Activated naive CD8-positive, alpha-beta T cell (primary cell): ENCODE data around the gene YWHAG.
"Not testable (repeated sequence)": the region's sequence is repeated elsewhere in the genome, so short reads cannot be mapped to it uniquely, and the experiment has no call there.

Experiments
- H3K27ac Mint-ChIP-seq: one replicate; pipeline ENCODE4 v1.8.0; 2021; ENCODE audit warnings: mixed read lengths
- H3K27me3 Mint-ChIP-seq: one replicate; pipeline ENCODE4 v1.8.0; 2021; ENCODE audit warnings: mixed read lengths
- H3K36me3 Mint-ChIP-seq: one replicate; pipeline ENCODE4 v1.8.0; 2021; ENCODE audit warnings: mixed read lengths
- H3K4me1 Mint-ChIP-seq: one replicate; pipeline ENCODE4 v1.8.0; 2021; ENCODE audit warnings: low read depth, mixed read lengths
- H3K4me3 Mint-ChIP-seq: one replicate; pipeline ENCODE4 v1.8.0; 2021; ENCODE audit warnings: mild to moderate bottlenecking, mixed read lengths
- H3K9me3 Mint-ChIP-seq: one replicate; pipeline ENCODE4 v1.8.0; 2021; ENCODE audit warnings: low read depth, mixed read lengths

Gene YWHAG

DNA sequence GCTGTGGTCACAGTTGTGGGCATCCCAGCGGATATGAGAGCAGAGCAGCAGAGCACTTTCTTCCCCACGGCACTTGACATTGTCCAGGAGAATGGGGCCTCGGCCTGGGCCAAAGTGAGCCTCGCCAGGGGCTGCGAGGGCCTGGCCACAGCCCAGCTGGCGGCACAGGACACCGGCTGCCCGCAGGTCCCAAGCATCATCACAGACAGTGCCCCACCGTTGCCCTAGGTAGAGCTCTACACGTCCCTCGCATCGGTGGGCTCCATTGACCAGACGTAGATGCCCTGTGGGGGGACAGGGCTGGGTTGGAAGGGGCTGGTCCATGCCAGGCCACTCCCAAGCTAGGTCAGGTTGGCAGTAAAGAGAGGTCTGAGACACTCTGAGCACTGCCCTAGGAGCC lies 31.3 kb upstream of the YWHAG start:
- H3K4me3 Mint-ChIP-seq, result no peak overlapping the region
- no peak overlapping the region for H3K27ac Mint-ChIP-seq
- H3K4me1 Mint-ChIP-seq, result peaks cover 8% of the 10 kb centered on the region
- no peaks in the 10 kb centered on the region for H3K36me3 Mint-ChIP-seq
- H3K9me3 Mint-ChIP-seq, result no peaks in the 10 kb centered on the region
- no peaks in the 10 kb centered on the region for H3K27me3 Mint-ChIP-seq

GRCh38 chr7:76387789-76388188 lies 29.0 kb upstream of the YWHAG start:
- not testable (repeated sequence) for H3K27ac Mint-ChIP-seq, H3K4me1 Mint-ChIP-seq, H3K36me3 Mint-ChIP-seq, H3K4me3 Mint-ChIP-seq, H3K9me3 Mint-ChIP-seq, H3K27me3 Mint-ChIP-seq

DNA sequence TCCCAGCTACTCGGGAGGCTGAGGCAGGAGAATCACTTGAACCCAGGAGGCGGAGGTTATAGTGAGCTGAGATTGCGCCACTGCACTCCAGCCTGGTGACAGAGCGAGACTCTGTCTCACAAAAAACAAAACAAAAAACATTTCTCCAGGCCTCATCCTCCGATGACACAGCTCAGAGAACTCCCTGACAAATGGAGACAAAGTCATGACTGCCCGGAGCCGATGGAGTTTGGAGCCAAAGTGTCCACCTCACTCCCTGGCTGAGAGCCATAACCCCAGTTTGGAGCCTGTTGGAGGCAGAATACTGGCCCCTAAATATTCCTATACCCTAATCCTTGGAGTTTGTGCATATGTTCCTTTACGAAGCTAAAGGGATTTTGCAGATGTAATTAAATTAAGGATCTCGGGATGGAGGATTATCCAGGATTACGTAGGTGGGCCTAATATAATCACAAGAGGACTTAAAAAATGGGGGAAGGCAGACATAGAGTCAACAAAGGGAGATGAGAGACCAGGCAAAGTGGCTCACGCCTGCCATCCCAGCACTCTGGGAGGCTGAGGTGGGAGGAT lies 28.0 kb upstream of the YWHAG start:
- no peaks in the 10 kb centered on the region for H3K27me3 Mint-ChIP-seq
- H3K27ac Mint-ChIP-seq, result no peak overlapping the region
- H3K36me3 Mint-ChIP-seq, result no peaks in the 10 kb centered on the region
- H3K4me3 Mint-ChIP-seq, result no peak overlapping the region
- H3K4me1 Mint-ChIP-seq, result no peaks in the 10 kb centered on the region
- no peaks in the 10 kb centered on the region for H3K9me3 Mint-ChIP-seq

DNA sequence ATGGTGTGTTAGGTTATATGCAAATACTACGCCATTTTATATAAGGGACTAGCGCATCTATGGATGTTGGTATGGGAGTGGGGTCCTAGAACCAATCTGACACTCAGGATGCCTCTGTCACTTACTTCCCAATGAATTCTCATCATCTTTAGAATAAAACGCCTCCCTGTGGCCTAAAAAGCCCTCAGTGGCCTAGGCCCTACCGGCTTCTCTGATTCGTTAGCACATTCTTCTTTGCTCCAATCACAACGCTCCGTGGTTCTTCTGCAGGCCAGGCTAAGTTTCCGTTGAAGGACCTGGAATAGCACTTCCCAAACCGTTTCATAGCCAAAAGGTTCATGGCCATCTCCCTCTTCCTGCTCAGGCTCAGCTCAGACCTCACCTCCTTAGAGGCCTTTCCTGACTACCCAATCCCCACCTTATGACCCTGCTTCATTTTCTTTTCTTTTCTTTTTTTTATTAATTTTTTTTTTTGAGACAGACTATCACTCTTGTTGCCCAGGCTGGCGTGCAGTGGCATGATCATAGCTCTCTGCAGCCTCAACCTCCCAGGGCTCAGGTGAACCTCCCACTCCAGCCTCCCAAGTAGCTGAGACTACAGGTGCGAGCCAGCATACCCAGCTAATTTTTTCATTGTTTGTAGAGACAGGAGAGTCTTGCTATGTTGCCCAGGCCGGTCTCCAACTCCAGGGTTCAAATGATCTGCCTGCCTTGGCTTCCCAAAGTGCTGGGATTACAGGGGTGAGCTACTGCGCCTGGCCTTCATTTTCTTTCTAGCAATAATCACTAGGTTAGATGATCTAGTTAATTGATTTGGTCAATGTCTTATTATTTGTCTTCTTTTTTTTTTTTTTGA lies 24.5 kb upstream of the YWHAG start:
- Mint-ChIP-seq H3K36me3 (no peaks in the 10 kb centered on the region), H3K27me3 (no peaks in the 10 kb centered on the region), H3K4me1 (peaks cover 7% of the 10 kb centered on the region), H3K9me3 (no peaks in the 10 kb centered on the region), H3K4me3 (no peak overlapping the region), H3K27ac (no peak overlapping the region)

GRCh38 chr7:76381814-76382213 lies 23.0 kb upstream of the YWHAG start:
- H3K4me3 Mint-ChIP-seq, result no peak overlapping the region

GRCh38 chr7:76380623-76380966 lies 21.8 kb upstream of the YWHAG start:
- Mint-ChIP-seq H3K9me3 (no peaks in the 10 kb centered on the region), H3K27ac (peak overlapping the region; percentile 50), H3K4me1 (peaks cover 7% of the 10 kb centered on the region), H3K27me3 (no peaks in the 10 kb centered on the region), H3K4me3 (peak overlapping the region; percentile 69), H3K36me3 (no peaks in the 10 kb centered on the region)

More at GRCh38 chr7:76381814-76382213, 23.0 kb upstream of the YWHAG start:
- no peaks in the 10 kb centered on the region for H3K27me3 Mint-ChIP-seq
- H3K27ac Mint-ChIP-seq, result no peak overlapping the region
- no peaks in the 10 kb centered on the region for H3K36me3 Mint-ChIP-seq
- peaks cover 7% of the 10 kb centered on the region for H3K4me1 Mint-ChIP-seq
- H3K9me3 Mint-ChIP-seq, result no peaks in the 10 kb centered on the region

- Mint-ChIP-seq H3K4me3 (no peak overlapping the region), H3K27ac (no peak overlapping the region), H3K9me3 (no peaks in the 10 kb centered on the region), H3K27me3 (peaks cover 3% of the 10 kb centered on the region), H3K4me1 (peaks cover 7% of the 10 kb centered on the region), H3K36me3 (no peaks in the 10 kb centered on the region)
These were observed 18.6 kb upstream of the YWHAG start for GRCh38 chr7:76377186-76377918.

DNA sequence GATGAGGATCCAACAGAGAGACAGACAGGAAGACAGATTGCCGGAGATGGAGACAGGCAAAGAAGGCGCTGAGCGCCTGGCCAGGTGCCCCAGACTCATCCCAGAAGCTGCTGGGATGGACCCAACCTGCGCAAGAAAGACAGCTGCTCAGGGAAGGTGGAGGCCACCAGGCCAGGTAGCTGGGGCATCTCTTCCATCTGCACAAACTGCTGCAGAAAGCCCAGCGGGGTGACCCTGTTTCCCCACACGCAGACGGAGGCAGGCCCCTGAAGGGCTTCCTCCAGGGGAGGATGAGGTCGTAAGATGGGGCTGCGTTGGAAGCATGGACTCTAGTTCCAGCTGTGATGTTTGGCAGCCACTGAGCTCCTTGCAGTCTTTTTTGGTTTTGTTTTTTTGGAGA lies 16.5 kb upstream of the YWHAG start:
- Mint-ChIP-seq H3K4me3 (no peak overlapping the region), H3K4me1 (peaks cover 4% of the 10 kb centered on the region), H3K27ac (no peak overlapping the region), H3K27me3 (peaks cover 4% of the 10 kb centered on the region), H3K9me3 (no peaks in the 10 kb centered on the region), H3K36me3 (peaks cover 2% of the 10 kb centered on the region)

- Mint-ChIP-seq H3K36me3 (peaks cover 2% of the 10 kb centered on the region), H3K27ac (no peak overlapping the region), H3K4me3 (no peak overlapping the region), H3K27me3 (peaks cover 4% of the 10 kb centered on the region), H3K9me3 (no peaks in the 10 kb centered on the region), H3K4me1 (no peaks in the 10 kb centered on the region)
These were observed 14.4 kb upstream of the YWHAG start for GRCh38 chr7:76372984-76373833.

DNA sequence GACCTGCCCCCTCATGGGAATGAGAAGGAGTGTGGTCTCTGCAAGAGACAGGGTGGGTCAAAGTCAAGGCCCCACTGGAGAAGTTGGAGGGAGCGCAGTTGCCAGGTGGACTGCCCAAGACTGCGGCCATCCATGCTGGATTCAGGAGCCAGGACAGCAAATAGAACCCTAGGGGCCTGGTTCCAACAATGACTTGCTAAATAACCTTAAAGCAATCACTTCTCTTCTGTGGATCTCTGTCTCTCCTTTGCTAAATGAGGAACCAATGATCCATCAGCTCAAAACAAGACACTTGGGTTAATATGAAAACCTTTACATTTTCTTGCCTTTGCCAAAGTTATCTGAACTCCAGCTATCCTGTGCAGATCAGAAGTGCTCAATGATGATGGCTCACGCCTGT lies 12.6 kb upstream of the YWHAG start:
- H3K27me3 Mint-ChIP-seq, result peaks cover 4% of the 10 kb centered on the region
- H3K4me3 Mint-ChIP-seq, result no peak overlapping the region
- H3K36me3 Mint-ChIP-seq, result peaks cover 2% of the 10 kb centered on the region
- no peaks in the 10 kb centered on the region for H3K9me3 Mint-ChIP-seq
- no peak overlapping the region for H3K27ac Mint-ChIP-seq
- no peaks in the 10 kb centered on the region for H3K4me1 Mint-ChIP-seq

GRCh38 chr7:76369018-76369417 lies 10.2 kb upstream of the YWHAG start:
- Mint-ChIP-seq H3K27me3 (peaks cover 4% of the 10 kb centered on the region), H3K4me1 (peaks cover 8% of the 10 kb centered on the region), H3K36me3 (peaks cover 2% of the 10 kb centered on the region), H3K27ac (no peak overlapping the region), H3K4me3 (no peak overlapping the region), H3K9me3 (no peaks in the 10 kb centered on the region)

DNA sequence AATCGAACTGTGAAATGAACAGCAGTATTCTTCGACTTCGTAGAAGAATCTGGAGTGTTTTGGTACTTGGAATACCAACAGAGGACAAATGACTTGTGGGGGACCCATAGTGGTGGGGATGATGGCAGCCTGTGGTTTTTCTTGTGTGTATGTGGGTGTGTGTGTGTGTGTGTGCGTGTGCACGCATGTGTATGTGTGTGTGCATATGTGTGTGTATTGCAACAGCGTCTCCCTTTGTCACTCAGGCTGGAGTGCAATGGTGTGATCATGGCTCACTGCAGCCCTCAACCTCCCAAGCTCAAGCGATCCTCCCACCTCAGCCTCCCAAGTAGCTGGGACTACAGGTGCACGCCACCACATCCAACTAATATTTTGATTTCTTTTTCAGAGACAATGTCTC lies 9.4 kb upstream of the YWHAG start:
- Mint-ChIP-seq H3K27ac (no peak overlapping the region), H3K27me3 (peaks cover 1% of the 10 kb centered on the region), H3K4me3 (no peak overlapping the region), H3K9me3 (no peaks in the 10 kb centered on the region), H3K36me3 (peaks cover 2% of the 10 kb centered on the region), H3K4me1 (peaks cover 11% of the 10 kb centered on the region)

GRCh38 chr7:76364198-76364584 lies 5.4 kb upstream of the YWHAG start:
- Mint-ChIP-seq H3K4me3 (no peak overlapping the region), H3K27me3 (no peaks in the 10 kb centered on the region), H3K4me1 (peaks cover 15% of the 10 kb centered on the region), H3K36me3 (no peaks in the 10 kb centered on the region), H3K27ac (no peak overlapping the region), H3K9me3 (no peaks in the 10 kb centered on the region)

GRCh38 chr7:76363754-76364153 lies 5.0 kb upstream of the YWHAG start:
- not testable (repeated sequence) for H3K27me3 Mint-ChIP-seq, H3K27ac Mint-ChIP-seq, H3K9me3 Mint-ChIP-seq, H3K4me3 Mint-ChIP-seq, H3K36me3 Mint-ChIP-seq
- H3K4me1 Mint-ChIP-seq, result peaks cover 15% of the 10 kb centered on the region
